IMR-90 (cell line): ENCODE measurements around the gene VAT1L. TPM values are rescaled to one million over a fixed set of nuclear protein-coding genes. Genes with fewer than 3 reads are reported as not detected.

Source experiments
- ATAC-seq: fragments of 200-7000 bp; cut with Tn5 transposase; 2 replicates; pipeline ENCODE4 v1.9.1; 2020; ENCODE audit warnings: low read depth, mild to moderate bottlenecking, moderate library complexity
- BruUV-seq: library from RNA; stranded (reverse); fragments of 400-500 nt; replicated peaks from 2 replicates; lab custom pipeline; 2021; lab: Mats Ljungman, UMichigan
- CTCF ChIA-PET: fragments of 300-600 bp; formaldehyde crosslinking; extraction: SDS; loops from one replicate; lab custom pipeline; 2021; ENCODE audit warnings: antibody characterized with exemption; lab: Yijun Ruan, JAX
- POLR2A ChIA-PET: fragments of 300-600 bp; sonication (Branson Sonifier 250); formaldehyde crosslinking; loops from one replicate; lab custom pipeline; 2022; ENCODE audit warnings: antibody characterized with exemption; ENCODE audit not compliant: unreplicated experiment; lab: Charles Lee
- DNase-seq: peaks from one replicate; pipeline ENCODE4 v3.0.0; 2013
- H2AFZ ChIP-seq: replicated peaks from 2 replicates; pipeline ENCODE3; 2013; ENCODE audit warnings: low read length, mild to moderate bottlenecking; ENCODE audit not compliant: poor library complexity
- H2AK5ac ChIP-seq: 2 replicates; pipeline ENCODE4 v1.6.1; 2013; ENCODE audit warnings: low read depth, low read length, inconsistent platforms
- H2AK9ac ChIP-seq: replicated peaks from 2 replicates; pipeline ENCODE3; 2013; ENCODE audit warnings: mild to moderate bottlenecking, low read depth, low read length, moderate library complexity; ENCODE audit not compliant: poor library complexity
- H2BK120ac ChIP-seq: 2 replicates; pipeline ENCODE4 v1.6.1; 2013; ENCODE audit warnings: low read depth, low read length, inconsistent platforms
- H2BK15ac ChIP-seq: 3 replicates; pipeline ENCODE4 v1.6.1; 2013; ENCODE audit warnings: low read depth, low read length, inconsistent platforms
- H2BK20ac ChIP-seq: 2 replicates; pipeline ENCODE4 v1.6.1; 2013; ENCODE audit warnings: low read depth, mild to moderate bottlenecking, inconsistent platforms, low read length, moderate library complexity
- H2BK5ac ChIP-seq: 2 replicates; pipeline ENCODE4 v1.6.1; 2013; ENCODE audit warnings: mild to moderate bottlenecking, low read depth, low read length, inconsistent platforms; ENCODE audit not compliant: poor library complexity, severe bottlenecking
- H3K14ac ChIP-seq: replicated peaks from 2 replicates; pipeline ENCODE4 v1.6.1; 2013; ENCODE audit warnings: low read depth, low read length, inconsistent platforms
- H3K18ac ChIP-seq: 2 replicates; pipeline ENCODE4 v1.6.1; 2013; ENCODE audit warnings: low read depth, low read length, control low read depth
- H3K23ac ChIP-seq: 2 replicates; pipeline ENCODE4 v1.6.1; 2013; ENCODE audit warnings: low read depth, low read length, inconsistent platforms
- H3K27ac ChIP-seq: 2 replicates; pipeline ENCODE4 v1.5.1; 2013; ENCODE audit warnings: mild to moderate bottlenecking, control low read depth, low read length; ENCODE audit not compliant: insufficient read depth
- H3K27me3 ChIP-seq: 2 replicates; pipeline ENCODE4 v1.6.1; 2013; ENCODE audit warnings: low read length; ENCODE audit not compliant: control insufficient read depth, insufficient read depth
- H3K36me3 ChIP-seq: 2 replicates; pipeline ENCODE4 v1.6.1; 2013; ENCODE audit warnings: low read length, mixed read lengths; ENCODE audit not compliant: control insufficient read depth, insufficient read depth
- H3K4ac ChIP-seq: 2 replicates; pipeline ENCODE4 v1.6.1; 2013; ENCODE audit warnings: low read depth, low read length, inconsistent platforms
- H3K4me1 ChIP-seq: 2 replicates; pipeline ENCODE4 v1.6.1; 2013; ENCODE audit warnings: low read length, mixed read lengths; ENCODE audit not compliant: control insufficient read depth, insufficient read depth
- H3K4me2 ChIP-seq: 2 replicates; pipeline ENCODE4 v1.6.1; 2013; ENCODE audit warnings: low read depth, mild to moderate bottlenecking, control low read depth, low read length, moderate library complexity
- H3K4me3 ChIP-seq: 2 replicates; pipeline ENCODE4 v1.5.1; 2013; ENCODE audit warnings: low read depth, mild to moderate bottlenecking, control low read depth, low read length, moderate library complexity; ENCODE audit not compliant: insufficient read depth
- H3K56ac ChIP-seq: 2 replicates; pipeline ENCODE4 v1.6.1; 2013; ENCODE audit warnings: low read length, inconsistent platforms; ENCODE audit not compliant: insufficient read depth; ENCODE audit errors: extremely low read depth
- H3K79me1 ChIP-seq, 2 experiments: 2 replicates each; pipeline ENCODE4 v1.6.1; 2013; ENCODE audit warnings: low read length in 2 of 2, inconsistent platforms in 1 of 2, low read depth in 1 of 2
- H3K9ac ChIP-seq: 2 replicates; pipeline ENCODE4 v1.6.1; 2013; ENCODE audit warnings: low read depth, low read length, control low read depth
- H3K9me1 ChIP-seq: 2 replicates; pipeline ENCODE4 v1.6.1; 2013; ENCODE audit warnings: low read length, inconsistent platforms; ENCODE audit not compliant: insufficient read depth
- H3K9me3 ChIP-seq: 2 replicates; pipeline ENCODE4 v1.6.1; 2013; ENCODE audit warnings: low read length; ENCODE audit not compliant: control insufficient read depth, insufficient read depth
- H4K20me1 ChIP-seq: 2 replicates; pipeline ENCODE4 v1.6.1; 2013; ENCODE audit warnings: low read length, inconsistent platforms; ENCODE audit not compliant: insufficient read depth
- H4K5ac ChIP-seq: 2 replicates; pipeline ENCODE4 v1.6.1; 2013; ENCODE audit warnings: mild to moderate bottlenecking, low read depth, low read length, control low read depth
- H4K8ac ChIP-seq, 2 experiments: 2 replicates each; pipeline ENCODE4 v1.6.1; 2013; ENCODE audit warnings: low read depth in 2 of 2, low read length in 2 of 2, control low read depth in 1 of 2, inconsistent platforms in 1 of 2
- H4K91ac ChIP-seq: 2 replicates; pipeline ENCODE4 v1.6.1; 2013; ENCODE audit warnings: low read depth, low read length, inconsistent platforms; ENCODE audit not compliant: insufficient read depth
- BHLHE40 ChIP-seq: fragments of 150-350 bp; IDR thresholded peaks from 2 replicates; pipeline ENCODE4 v1.6.1; 2016; ENCODE audit warnings: mild to moderate bottlenecking, low read depth, low read length
- ELK1 ChIP-seq: fragments of 150-350 bp; IDR thresholded peaks from 2 replicates; pipeline ENCODE4 v1.6.1; 2016; ENCODE audit warnings: low read depth, mild to moderate bottlenecking, low read length, moderate library complexity, borderline replicate concordance
- NFE2L2 ChIP-seq: fragments of 150-350 bp; IDR thresholded peaks from 2 replicates; pipeline ENCODE4 v1.6.1; 2016; ENCODE audit warnings: low read depth, mild to moderate bottlenecking, low read length
- POLR2A ChIP-seq: IDR thresholded peaks from 2 replicates; pipeline ENCODE4 v1.6.1; 2012; ENCODE audit warnings: mild to moderate bottlenecking, low read depth, low read length
- RAD21 ChIP-seq: IDR thresholded peaks from 2 replicates; pipeline ENCODE4 v1.6.1; 2012; ENCODE audit warnings: low read length, improper control_type of control experiment
- SMC3 ChIP-seq: fragments of 150-350 bp; IDR thresholded peaks from 2 replicates; pipeline ENCODE4 v1.6.1; 2016; ENCODE audit warnings: low read depth, mild to moderate bottlenecking, antibody characterized with exemption, low read length, moderate library complexity
- WGBS, 2 experiments: methylation state at CpG; one replicate each; pipeline versions ENCODE4 v1.1.5 to v1.1.7; 2013; ENCODE audit warnings: missing lambda C conversion rate in 2 of 2; ENCODE audit not compliant: insufficient read length in 1 of 2; ENCODE audit errors: extremely low coverage in 2 of 2; 5-methylcytosine and 5-hydroxymethylcytosine counted together
- dilution Hi-C: fragments of 300-500 bp; cut with HindIII; formaldehyde crosslinking; loops from one replicate; pipeline ENCODE4 v1.14.3; 2018; ENCODE audit warnings: low sequenced_read_pairs; ENCODE audit not compliant: unreplicated experiment
- in situ Hi-C: fragments of 300-500 bp; cut with MboI; formaldehyde crosslinking; loops from 3 replicates; pipeline ENCODE4 v1.14.3; 2019; ENCODE audit warnings: low sequenced_read_pairs, inconsistent platforms, mixed read lengths
- intact Hi-C: fragments of 100-400 bp; cut with micrococcal nuclease; formaldehyde crosslinking; loops from 2 replicates; pipeline ENCODE4 v1.10.0; 2022
- polyA plus RNA-seq, 3 experiments: library from polyadenylated mRNA; depleted of rRNA; stranded (reverse); fragments of >200 nt; gene quantifications; 2 replicates each; pipeline ENCODE4 v1.2.3, GENCODE V29; 2012; ENCODE audit warnings: low replicate concordance in 1 of 3
- total RNA-seq: library from RNA; depleted of rRNA; stranded (reverse); fragments of >200 nt; gene quantifications from 2 replicates; pipeline ENCODE4 v1.2.3, GENCODE V29; 2012

The VAT1L gene
- total and polyA plus RNA-seq, 2 of the 4 experiments (the other 2 are of a cell fraction) = 15.4 to 18.5 TPM

GRCh38 chr16:77759201-77759600, 29.2 kb upstream of the VAT1L start:
- dilution Hi-C loops = no loop called here
- Histone ChIP-seq H2BK120ac (no peak overlapping the region), H2BK15ac (no peak overlapping the region), H3K27me3 (no peaks in the 10 kb centered on the region), H3K27ac (no peak overlapping the region), H3K4me2 (no peak overlapping the region), H3K23ac (no peak overlapping the region), H4K91ac (no peak overlapping the region), H4K20me1 (no peaks in the 10 kb centered on the region), H3K4me3 (no peak overlapping the region), H4K8ac (no peak overlapping the region), H3K9me3 (no peaks in the 10 kb centered on the region), H3K79me1 (no peaks in the 10 kb centered on the region), H3K36me3 (no peaks in the 10 kb centered on the region), H3K9me1 (no peaks in the 10 kb centered on the region), H3K14ac (no peak overlapping the region), H3K9ac (no peak overlapping the region), H3K18ac (no peak overlapping the region), H2AK5ac (no peak overlapping the region), H3K56ac (no peak overlapping the region), H2BK5ac (no peak overlapping the region), H3K4ac (no peak overlapping the region), H2AFZ (no peak overlapping the region), H2AK9ac (no peak overlapping the region), H3K4me1 (peaks cover 7% of the 10 kb centered on the region), H4K5ac (no peak overlapping the region), H2BK20ac (no peak overlapping the region)
- intact Hi-C loops = no loop called here
- in situ Hi-C loops = no loop called here
- ChIA-PET CTCF (no interaction called here), POLR2A (no interaction called here)
- no TSS peak for BruUV-seq
- WGBS, 2 experiments = no CpG with 5 or more reads among the region's 1 CpG
- no peak for DNase-seq
- TF ChIP-seq NFE2L2 (no peak), SMC3 (no peak), POLR2A (no peak), ELK1 (no peak), BHLHE40 (no peak), RAD21 (no peak)
- no peak for ATAC-seq
